ENCODE data around the gene SLC35B4. TPM values are rescaled to one million over a fixed set of nuclear protein-coding genes. Genes with fewer than 3 reads are reported as not detected.

Gene SLC35B4
- total and polyA plus RNA-seq, 2 experiments from 2014 or later: 13.7 to 18.8 TPM

GRCh38 chr7:134331393-134331792 lies 14.7 kb upstream of the SLC35B4 start:
- TF ChIP-seq EZH2phosphoT487 (IDR thresholded peaks at IDR 0.05; ENCODE audit: low read depth, severe bottlenecking, unreplicated experiment): no peak
- no peak for TF ChIP-seq EZH2 (IDR thresholded peaks at IDR 0.05; ENCODE audit: borderline replicate concordance)
- TF ChIP-seq CTCF (IDR thresholded peaks at IDR 0.05; ENCODE audit: poor library complexity): no peak
- Histone ChIP-seq H3K79me2 (no peaks in the 10 kb centered on the region), H3K4me3 (no peak overlapping the region), H3K9me2 (replicated peaks; ENCODE audit: insufficient read depth) (no peaks in the 10 kb centered on the region), H3K4me1 (ENCODE audit: insufficient read depth) (no peaks in the 10 kb centered on the region), H2AFZ (no peak overlapping the region), H3K9me3 (ENCODE audit: low read depth) (no peaks in the 10 kb centered on the region), H3K36me3 (replicated peaks; ENCODE audit: insufficient read depth, low read depth) (no peaks in the 10 kb centered on the region), H3K27me3 (no peaks in the 10 kb centered on the region), H3K4me2 (no peak overlapping the region), H4K20me1 (ENCODE audit: insufficient read depth, poor library complexity, severe bottlenecking) (no peaks in the 10 kb centered on the region), H3K27ac (no peak overlapping the region)
- WGBS (ENCODE audit: low lambda C conversion rate, missing lambda C conversion rate): 98% methylated on average over 7 of the region's 7 CpGs
- DNase-seq (ENCODE audit: low spot score): no peak

GRCh38 chr7:134330974-134331373 lies 14.2 kb upstream of the SLC35B4 start:
- Histone ChIP-seq H3K79me2 (no peaks in the 10 kb centered on the region), H3K4me3 (no peak overlapping the region), H3K27ac (no peak overlapping the region), H3K9me2 (replicated peaks; ENCODE audit: insufficient read depth) (no peaks in the 10 kb centered on the region), H3K27me3 (no peaks in the 10 kb centered on the region), H4K20me1 (ENCODE audit: insufficient read depth, poor library complexity, severe bottlenecking) (no peaks in the 10 kb centered on the region), H3K4me2 (no peak overlapping the region), H3K9me3 (ENCODE audit: low read depth) (no peaks in the 10 kb centered on the region), H3K36me3 (replicated peaks; ENCODE audit: insufficient read depth, low read depth) (no peaks in the 10 kb centered on the region), H3K4me1 (ENCODE audit: insufficient read depth) (no peaks in the 10 kb centered on the region), H2AFZ (no peak overlapping the region)
- no peak for TF ChIP-seq EZH2 (IDR thresholded peaks at IDR 0.05; ENCODE audit: borderline replicate concordance)
- no peak for TF ChIP-seq EZH2phosphoT487 (IDR thresholded peaks at IDR 0.05; ENCODE audit: low read depth, severe bottlenecking, unreplicated experiment)
- no peak for TF ChIP-seq CTCF (IDR thresholded peaks at IDR 0.05; ENCODE audit: poor library complexity)
- 64% methylated on average over 4 of the region's 4 CpGs for WGBS (ENCODE audit: low lambda C conversion rate, missing lambda C conversion rate)
- DNase-seq (ENCODE audit: low spot score): no peak

- Histone ChIP-seq H3K4me3 (no peak overlapping the region), H2AFZ (no peak overlapping the region), H3K9me3 (ENCODE audit: low read depth) (no peaks in the 10 kb centered on the region), H3K27me3 (no peaks in the 10 kb centered on the region), H4K20me1 (ENCODE audit: insufficient read depth, poor library complexity, severe bottlenecking) (no peaks in the 10 kb centered on the region), H3K4me1 (ENCODE audit: insufficient read depth) (no peaks in the 10 kb centered on the region), H3K4me2 (no peak overlapping the region), H3K79me2 (no peaks in the 10 kb centered on the region), H3K9me2 (replicated peaks; ENCODE audit: insufficient read depth) (no peaks in the 10 kb centered on the region), H3K27ac (no peak overlapping the region), H3K36me3 (replicated peaks; ENCODE audit: insufficient read depth, low read depth) (no peaks in the 10 kb centered on the region)
- DNase-seq (ENCODE audit: low spot score): no peak
- TF ChIP-seq EZH2phosphoT487 (IDR thresholded peaks at IDR 0.05; ENCODE audit: low read depth, severe bottlenecking, unreplicated experiment) (no peak), CTCF (IDR thresholded peaks at IDR 0.05; ENCODE audit: poor library complexity) (no peak)
- WGBS (ENCODE audit: low lambda C conversion rate, missing lambda C conversion rate): 51% methylated on average over 4 of the region's 4 CpGs
These were observed 13.1 kb upstream of the SLC35B4 start for GRCh38 chr7:134329614-134330346.
